Upper lobe of left lung (tissue), 6 donors: ENCODE data around the gene PAQR7. TPM values are rescaled to one million over a fixed set of nuclear protein-coding genes. Genes with fewer than 3 reads are reported as not detected.
A peak's percentile ranks its signal among the peaks of the same experiment; 100 is the strongest.

Experiments used
- ATAC-seq, 2 donors: fragments of 200-7000 bp; cut with Tn5 transposase; one replicate each; pipeline ENCODE4 v1.9.1; 2022; ENCODE audit warnings: mild to moderate bottlenecking in 2 of 2, moderate library complexity in 2 of 2; ENCODE audit not compliant: low FRiP score in 2 of 2
- DNase-seq, 2 donors: peaks; one replicate each; pipeline ENCODE4 v3.0.0-alpha.2; 2019 to 2020
- H3K27ac ChIP-seq, 4 donors: fragments of 200-600 bp; sonication (generic); one replicate each; pipeline ENCODE4 v1.5.1; 2016 to 2019
- H3K27me3 ChIP-seq, 4 donors: fragments of 200-600 bp; sonication (generic); one replicate each; pipeline ENCODE4 v1.5.1; 2017 to 2019
- H3K36me3 ChIP-seq, 4 donors: fragments of 200-600 bp; sonication (generic); one replicate each; pipeline ENCODE4 v1.5.1; 2016 to 2019
- H3K4me1 ChIP-seq, 4 donors: fragments of 200-600 bp; sonication (generic); one replicate each; pipeline ENCODE4 v1.5.1; 2018 to 2019
- H3K4me3 ChIP-seq, 4 donors: fragments of 200-600 bp; sonication (generic); one replicate each; pipeline ENCODE4 v1.5.1; 2017 to 2019; ENCODE audit warnings: mild to moderate bottlenecking in 2 of 4, moderate library complexity in 1 of 4
- H3K9me3 ChIP-seq, 4 donors: fragments of 200-600 bp; sonication (generic); one replicate each; pipeline ENCODE4 v1.5.1; 2018 to 2019
- EP300 ChIP-seq, 4 donors: sonication (generic); formaldehyde crosslinking; IDR thresholded peaks; one replicate each; pipeline ENCODE4 v1.5.1; 2017; ENCODE audit warnings: antibody characterized with exemption in 4 of 4, control low read depth in 2 of 4
- POLR2A ChIP-seq, 4 donors: fragments of 450-650 bp; IDR thresholded peaks; one replicate each; pipeline ENCODE4 v1.5.1; 2016 to 2017; ENCODE audit warnings: antibody characterized with exemption in 4 of 4, mild to moderate bottlenecking in 2 of 4
- POLR2AphosphoS5 ChIP-seq, 2 donors: sonication (generic); formaldehyde crosslinking; IDR thresholded peaks; one replicate each; pipeline ENCODE4 v1.5.1; 2017; ENCODE audit warnings: antibody characterized with exemption in 2 of 2
- WGBS, 2 donors: methylation state at CpG; one replicate each; pipeline ENCODE4 v1.1.5; 2017 to 2018; 5-methylcytosine and 5-hydroxymethylcytosine counted together
- total RNA-seq, 6 donors: library from RNA; depleted of rRNA in 4 of 6; stranded (reverse); fragments of >200 nt in 4 of 6; gene quantifications; one replicate each; pipeline versions ENCODE4 v1.1.0 to v1.2.1, GENCODE V29; 2016 to 2021
- TF ChIP-seq, protein P1 (sequence below), 6 experiments: fragments of 450-650 bp in 4 of 6; fragments of 200-600 bp in 2 of 6; sonication (generic) in 2 of 6; IDR thresholded peaks; one replicate each; pipeline ENCODE4 v1.5.1; 2016 to 2019; ENCODE audit warnings: antibody characterized with exemption in 6 of 6
- donor health status: DM: no; HTN: no; CAD: no; lungs with moderate emphysema.
- donor health status: DM: no; HTN: yes; CAD: no; lungs with severe emphysema.

Gene PAQR7
- total RNA-seq, 6 donors from 2014 or later = 1.9 to 9.6 (median 7.0) TPM

DNA sequence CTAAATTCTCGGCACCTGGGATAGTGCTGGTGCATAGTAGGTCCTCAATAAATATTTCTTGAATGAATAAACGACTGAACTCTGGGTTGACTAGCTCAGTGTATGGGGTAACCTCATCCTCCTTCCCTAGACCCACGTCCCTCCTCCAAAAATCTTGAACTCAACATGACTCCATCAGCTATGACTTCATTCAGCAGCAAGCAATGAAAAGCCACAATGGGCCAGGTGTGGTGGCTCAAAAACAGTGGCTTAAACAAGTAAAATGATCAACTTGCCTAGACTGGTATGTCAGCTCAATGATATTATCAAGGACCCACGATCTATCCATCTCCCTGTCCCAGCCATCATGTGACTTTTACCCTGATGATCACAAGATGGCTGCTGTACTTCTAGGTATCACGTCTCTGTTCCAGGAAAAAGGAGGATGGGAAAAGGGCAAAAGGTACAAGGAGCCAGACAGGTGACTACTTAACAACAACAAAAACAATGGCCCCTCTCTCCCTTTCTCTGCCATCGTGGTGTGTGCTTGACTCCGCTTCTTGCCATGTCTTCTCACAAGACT lies 13.0 kb upstream of the PAQR7 start:
- ATAC-seq = no peak
- no peak overlapping the region for H3K27ac ChIP-seq
- WGBS, 2 donors = 81 to 83% methylated on average over 7 of the region's 7 CpGs
- H3K9me3 ChIP-seq = no peaks in the 10 kb centered on the region
- TF ChIP-seq POLR2A (IDR thresholded peaks at IDR 0.05) = no peak
- TF ChIP-seq POLR2AphosphoS5 (IDR thresholded peaks at IDR 0.05) = no peak
- TF ChIP-seq EP300 (IDR thresholded peaks at IDR 0.05) = no peak
- H3K36me3 ChIP-seq = no peaks in the 10 kb centered on the region
- no peaks in the 10 kb centered on the region for H3K27me3 ChIP-seq
- peaks cover 6 to 20% (median 16%) of the 10 kb centered on the region in 4 donors for H3K4me1 ChIP-seq
- no peak for DNase-seq
- no peak overlapping the region for H3K4me3 ChIP-seq

DNA sequence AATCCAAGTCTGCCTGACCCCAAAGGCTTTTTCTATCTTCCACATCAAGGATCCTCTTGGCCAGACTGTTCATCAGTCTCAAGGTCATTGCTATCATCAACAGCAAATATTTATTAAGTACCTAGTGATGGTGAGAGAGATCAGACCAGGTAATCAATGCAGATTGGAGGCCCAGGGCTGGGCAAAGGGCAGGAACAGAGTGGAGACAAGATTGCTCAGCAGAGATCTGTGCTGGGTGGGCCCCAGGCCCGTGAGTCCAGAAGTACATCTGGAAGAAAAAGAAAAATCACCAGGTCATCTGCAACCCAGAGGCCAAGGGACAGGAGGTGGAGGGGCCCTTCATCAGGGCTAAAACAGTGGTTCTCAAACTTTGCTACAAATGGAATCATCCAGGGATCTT lies 10.1 kb upstream of the PAQR7 start:
- DNase-seq = no peak
- ATAC-seq = no peak
- no peaks in the 10 kb centered on the region for H3K9me3 ChIP-seq
- no peak overlapping the region for H3K27ac ChIP-seq
- 68 to 80% methylated on average over 1 of the region's 1 CpG for WGBS, 2 donors
- H3K27me3 ChIP-seq = no peaks in the 10 kb centered on the region
- H3K36me3 ChIP-seq = no peaks in the 10 kb centered on the region
- H3K4me1 ChIP-seq = peaks cover 0 to 10% (median 4%) of the 10 kb centered on the region in 4 donors
- TF ChIP-seq, protein P1, sequence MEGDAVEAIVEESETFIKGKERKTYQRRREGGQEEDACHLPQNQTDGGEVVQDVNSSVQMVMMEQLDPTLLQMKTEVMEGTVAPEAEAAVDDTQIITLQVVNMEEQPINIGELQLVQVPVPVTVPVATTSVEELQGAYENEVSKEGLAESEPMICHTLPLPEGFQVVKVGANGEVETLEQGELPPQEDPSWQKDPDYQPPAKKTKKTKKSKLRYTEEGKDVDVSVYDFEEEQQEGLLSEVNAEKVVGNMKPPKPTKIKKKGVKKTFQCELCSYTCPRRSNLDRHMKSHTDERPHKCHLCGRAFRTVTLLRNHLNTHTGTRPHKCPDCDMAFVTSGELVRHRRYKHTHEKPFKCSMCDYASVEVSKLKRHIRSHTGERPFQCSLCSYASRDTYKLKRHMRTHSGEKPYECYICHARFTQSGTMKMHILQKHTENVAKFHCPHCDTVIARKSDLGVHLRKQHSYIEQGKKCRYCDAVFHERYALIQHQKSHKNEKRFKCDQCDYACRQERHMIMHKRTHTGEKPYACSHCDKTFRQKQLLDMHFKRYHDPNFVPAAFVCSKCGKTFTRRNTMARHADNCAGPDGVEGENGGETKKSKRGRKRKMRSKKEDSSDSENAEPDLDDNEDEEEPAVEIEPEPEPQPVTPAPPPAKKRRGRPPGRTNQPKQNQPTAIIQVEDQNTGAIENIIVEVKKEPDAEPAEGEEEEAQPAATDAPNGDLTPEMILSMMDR (IDR thresholded peaks at IDR 0.05) = no peak
- TF ChIP-seq EP300 (IDR thresholded peaks at IDR 0.05) (no peak), POLR2A (IDR thresholded peaks at IDR 0.05) (no peak), POLR2AphosphoS5 (IDR thresholded peaks at IDR 0.05) (no peak)
- H3K4me3 ChIP-seq = no peak overlapping the region

DNA sequence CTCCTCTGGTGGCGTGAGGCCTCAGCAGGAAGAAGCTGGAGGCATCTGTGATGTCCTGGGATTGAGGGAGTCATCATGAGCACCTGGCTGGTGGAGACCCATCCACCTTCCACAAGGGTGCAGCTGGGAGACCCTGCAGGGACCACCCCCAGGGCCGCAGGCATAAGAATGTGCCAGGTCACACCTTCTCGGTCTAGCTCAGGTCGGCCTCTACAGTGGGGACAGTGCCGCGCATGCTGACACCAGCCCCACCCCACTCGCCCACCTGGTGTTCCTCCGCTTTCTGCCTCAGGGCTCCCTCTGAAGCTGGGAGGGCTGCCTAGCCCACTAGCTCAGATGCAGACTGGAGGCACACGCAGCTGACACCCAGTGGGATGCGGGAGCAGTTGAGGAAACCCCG lies 5.8 kb upstream of the PAQR7 start:
- no peaks in the 10 kb centered on the region for H3K9me3 ChIP-seq
- H3K4me1 ChIP-seq = peaks cover 0 to 4% (median 3%) of the 10 kb centered on the region in 4 donors
- H3K36me3 ChIP-seq = no peaks in the 10 kb centered on the region
- 87 to 100% methylated on average over 5 to 11 of the region's 11 CpGs for WGBS, 2 donors
- no peaks in the 10 kb centered on the region for H3K27me3 ChIP-seq
- ATAC-seq (peak in 1 of 2 donors; percentile 10), DNase-seq (no peak)
- H3K4me3 ChIP-seq = no peak overlapping the region
- TF ChIP-seq POLR2AphosphoS5 (IDR thresholded peaks at IDR 0.05) (no peak), EP300 (IDR thresholded peaks at IDR 0.05) (no peak), POLR2A (IDR thresholded peaks at IDR 0.05) (no peak)
- TF ChIP-seq, protein P1 (IDR thresholded peaks at IDR 0.05) = no peak
- no peak overlapping the region for H3K27ac ChIP-seq

GRCh38 chr1:25880518-25880917 lies 5.0 kb upstream of the PAQR7 start:
- Histone ChIP-seq H3K9me3 (no peaks in the 10 kb centered on the region), H3K27me3 (no peaks in the 10 kb centered on the region), H3K4me1 (peaks cover 0 to 11% (median 8%) of the 10 kb centered on the region in 4 donors), H3K27ac (no peak overlapping the region), H3K4me3 (no peak overlapping the region), H3K36me3 (no peaks in the 10 kb centered on the region)
- WGBS, 2 donors = 96 to 98% methylated on average over 5 of the region's 5 CpGs
- DNase-seq (no peak), ATAC-seq (no peak)
- TF ChIP-seq EP300 (IDR thresholded peaks at IDR 0.05) = no peak
- TF ChIP-seq, protein P1 (IDR thresholded peaks at IDR 0.05) = no peak
- TF ChIP-seq POLR2AphosphoS5 (IDR thresholded peaks at IDR 0.05) = no peak
- no peak for TF ChIP-seq POLR2A (IDR thresholded peaks at IDR 0.05)

DNA sequence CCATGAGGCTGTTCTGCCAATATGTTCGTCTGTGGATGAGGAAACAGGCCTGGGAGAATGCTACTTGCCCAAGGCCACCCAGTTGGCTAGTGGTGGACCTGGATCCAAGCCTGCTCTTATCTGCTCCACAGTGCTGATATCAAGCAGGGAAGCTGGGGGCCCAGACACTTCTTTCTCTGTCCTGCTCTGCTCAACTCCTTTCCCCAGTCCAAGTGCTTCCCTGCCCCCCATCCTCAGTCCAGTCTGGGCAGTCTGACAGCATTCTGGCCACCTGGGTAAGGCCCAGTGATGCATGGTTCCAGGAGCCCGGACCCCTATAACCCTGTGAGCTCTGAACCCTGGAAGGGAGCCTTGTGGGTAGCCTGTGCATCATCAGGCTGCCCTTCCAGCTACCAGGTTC lies 4.2 kb upstream of the PAQR7 start:
- WGBS, 2 donors = 50 to 78% methylated on average over 1 to 2 of the region's 2 CpGs
- DNase-seq (no peak), ATAC-seq (no peak)
- Histone ChIP-seq H3K36me3 (no peaks in the 10 kb centered on the region), H3K4me1 (peaks cover 3 to 19% (median 12%) of the 10 kb centered on the region in 4 donors), H3K9me3 (no peaks in the 10 kb centered on the region), H3K27ac (no peak overlapping the region), H3K27me3 (no peaks in the 10 kb centered on the region), H3K4me3 (no peak overlapping the region)
- TF ChIP-seq EP300 (IDR thresholded peaks at IDR 0.05) = no peak
- TF ChIP-seq POLR2A (IDR thresholded peaks at IDR 0.05) = no peak
- TF ChIP-seq, protein P1 (IDR thresholded peaks at IDR 0.05) = no peak
- TF ChIP-seq POLR2AphosphoS5 (IDR thresholded peaks at IDR 0.05) = no peak
